ENCODE results near the gene LEPR.

Gene LEPR

GRCh38 chr1:65395887-65396612, 24.4 kb upstream of the LEPR start:
- Mint-ChIP-seq H3K4me3 (peak overlapping the region; percentile 25), H3K4me1 (ENCODE audit: low read depth) (peaks cover 67% of the 10 kb centered on the region), H3K36me3 (ENCODE audit: low read depth) (peaks cover 4% of the 10 kb centered on the region), H3K9me3 (no peaks in the 10 kb centered on the region), H3K27me3 (ENCODE audit: low read depth) (no peaks in the 10 kb centered on the region), H3K27ac (peak overlapping the region; percentile 55)
- DNase-seq (ENCODE audit: low spot score): peak; percentile 30

GRCh38 chr1:65398083-65398482, 22.4 kb upstream of the LEPR start:
- H3K27ac Mint-ChIP-seq: no peak overlapping the region
- DNase-seq (ENCODE audit: low spot score): no peak
- no peak overlapping the region for H3K4me3 Mint-ChIP-seq
- no peaks in the 10 kb centered on the region for H3K9me3 Mint-ChIP-seq
- peaks cover 54% of the 10 kb centered on the region for H3K4me1 Mint-ChIP-seq (ENCODE audit: low read depth)
- no peaks in the 10 kb centered on the region for H3K27me3 Mint-ChIP-seq (ENCODE audit: low read depth)
- peaks cover 2% of the 10 kb centered on the region for H3K36me3 Mint-ChIP-seq (ENCODE audit: low read depth)

GRCh38 chr1:65399003-65399402, 21.5 kb upstream of the LEPR start:
- DNase-seq (ENCODE audit: low spot score): no peak
- no peak overlapping the region for H3K27ac Mint-ChIP-seq
- H3K27me3 Mint-ChIP-seq (ENCODE audit: low read depth): no peaks in the 10 kb centered on the region
- no peaks in the 10 kb centered on the region for H3K9me3 Mint-ChIP-seq
- H3K36me3 Mint-ChIP-seq (ENCODE audit: low read depth): peaks cover 2% of the 10 kb centered on the region
- no peak overlapping the region for H3K4me3 Mint-ChIP-seq
- peaks cover 46% of the 10 kb centered on the region for H3K4me1 Mint-ChIP-seq (ENCODE audit: low read depth)

GRCh38 chr1:65401612-65402011, 18.9 kb upstream of the LEPR start:
- H3K4me1 Mint-ChIP-seq (ENCODE audit: low read depth): peaks cover 24% of the 10 kb centered on the region
- DNase-seq (ENCODE audit: low spot score): no peak
- H3K36me3 Mint-ChIP-seq (ENCODE audit: low read depth): peaks cover 2% of the 10 kb centered on the region
- peaks cover 7% of the 10 kb centered on the region for H3K27me3 Mint-ChIP-seq (ENCODE audit: low read depth)
- H3K27ac Mint-ChIP-seq: no peak overlapping the region
- no peaks in the 10 kb centered on the region for H3K9me3 Mint-ChIP-seq
- no peak overlapping the region for H3K4me3 Mint-ChIP-seq

- no peak overlapping the region for H3K4me3 Mint-ChIP-seq
- H3K36me3 Mint-ChIP-seq (ENCODE audit: low read depth): no peaks in the 10 kb centered on the region
- no peak for DNase-seq (ENCODE audit: low spot score)
- H3K27me3 Mint-ChIP-seq (ENCODE audit: low read depth): peaks cover 15% of the 10 kb centered on the region
- no peaks in the 10 kb centered on the region for H3K9me3 Mint-ChIP-seq
- H3K27ac Mint-ChIP-seq: no peak overlapping the region
- H3K4me1 Mint-ChIP-seq (ENCODE audit: low read depth): no peaks in the 10 kb centered on the region
Measured at GRCh38 chr1:65404941-65405340, 15.5 kb upstream of the LEPR start.

- H3K36me3 Mint-ChIP-seq (ENCODE audit: low read depth): no peaks in the 10 kb centered on the region
- DNase-seq (ENCODE audit: low spot score): no peak
- H3K27me3 Mint-ChIP-seq (ENCODE audit: low read depth): peaks cover 21% of the 10 kb centered on the region
- no peaks in the 10 kb centered on the region for H3K9me3 Mint-ChIP-seq
- H3K4me1 Mint-ChIP-seq (ENCODE audit: low read depth): no peaks in the 10 kb centered on the region
- H3K27ac Mint-ChIP-seq: no peak overlapping the region
- no peak overlapping the region for H3K4me3 Mint-ChIP-seq
Measured at GRCh38 chr1:65407877-65408276, 12.6 kb upstream of the LEPR start.

GRCh38 chr1:65409314-65409713, 11.2 kb upstream of the LEPR start:
- Mint-ChIP-seq H3K9me3 (no peaks in the 10 kb centered on the region), H3K4me3 (no peak overlapping the region), H3K27me3 (ENCODE audit: low read depth) (peaks cover 24% of the 10 kb centered on the region), H3K36me3 (ENCODE audit: low read depth) (no peaks in the 10 kb centered on the region), H3K27ac (no peak overlapping the region), H3K4me1 (ENCODE audit: low read depth) (no peaks in the 10 kb centered on the region)
- DNase-seq (ENCODE audit: low spot score): no peak

- Mint-ChIP-seq H3K4me3 (no peak overlapping the region), H3K4me1 (ENCODE audit: low read depth) (no peaks in the 10 kb centered on the region), H3K27me3 (ENCODE audit: low read depth) (peaks cover 22% of the 10 kb centered on the region), H3K36me3 (ENCODE audit: low read depth) (no peaks in the 10 kb centered on the region), H3K9me3 (no peaks in the 10 kb centered on the region), H3K27ac (no peak overlapping the region)
- DNase-seq (ENCODE audit: low spot score): no peak
Measured at GRCh38 chr1:65409816-65410326, 10.6 kb upstream of the LEPR start.

GRCh38 chr1:65412256-65412983, 8.0 kb upstream of the LEPR start:
- no peak overlapping the region for H3K4me3 Mint-ChIP-seq
- DNase-seq (ENCODE audit: low spot score): no peak
- peaks cover under 1% of the 10 kb centered on the region for H3K4me1 Mint-ChIP-seq (ENCODE audit: low read depth)
- no peaks in the 10 kb centered on the region for H3K36me3 Mint-ChIP-seq (ENCODE audit: low read depth)
- H3K9me3 Mint-ChIP-seq: no peaks in the 10 kb centered on the region
- H3K27ac Mint-ChIP-seq: no peak overlapping the region
- peaks cover 26% of the 10 kb centered on the region for H3K27me3 Mint-ChIP-seq (ENCODE audit: low read depth)

- Mint-ChIP-seq H3K27ac (no peak overlapping the region), H3K36me3 (ENCODE audit: low read depth) (no peaks in the 10 kb centered on the region), H3K4me3 (no peak overlapping the region), H3K9me3 (no peaks in the 10 kb centered on the region), H3K27me3 (ENCODE audit: low read depth) (peaks cover 24% of the 10 kb centered on the region), H3K4me1 (ENCODE audit: low read depth) (peaks cover 2% of the 10 kb centered on the region)
- DNase-seq (ENCODE audit: low spot score): no peak
Measured at GRCh38 chr1:65412984-65413375, 7.5 kb upstream of the LEPR start.

GRCh38 chr1:65414538-65414937, 5.9 kb upstream of the LEPR start:
- Mint-ChIP-seq H3K36me3 (ENCODE audit: low read depth) (no peaks in the 10 kb centered on the region), H3K4me1 (ENCODE audit: low read depth) (peaks cover 9% of the 10 kb centered on the region), H3K9me3 (no peaks in the 10 kb centered on the region), H3K27ac (no peak overlapping the region), H3K4me3 (no peak overlapping the region), H3K27me3 (ENCODE audit: low read depth) (peaks cover 23% of the 10 kb centered on the region)
- no peak for DNase-seq (ENCODE audit: low spot score)

- no peaks in the 10 kb centered on the region for H3K36me3 Mint-ChIP-seq (ENCODE audit: low read depth)
- no peak overlapping the region for H3K27ac Mint-ChIP-seq
- H3K4me3 Mint-ChIP-seq: no peak overlapping the region
- H3K9me3 Mint-ChIP-seq: no peaks in the 10 kb centered on the region
- peaks cover 19% of the 10 kb centered on the region for H3K27me3 Mint-ChIP-seq (ENCODE audit: low read depth)
- DNase-seq (ENCODE audit: low spot score): no peak
- peaks cover 13% of the 10 kb centered on the region for H3K4me1 Mint-ChIP-seq (ENCODE audit: low read depth)
Measured at GRCh38 chr1:65416767-65417166, 3.7 kb upstream of the LEPR start.

GRCh38 chr1:65417729-65418128, 2.7 kb upstream of the LEPR start:
- Mint-ChIP-seq H3K4me3 (no peak overlapping the region), H3K4me1 (ENCODE audit: low read depth) (peaks cover 13% of the 10 kb centered on the region), H3K27me3 (ENCODE audit: low read depth) (peaks cover 15% of the 10 kb centered on the region), H3K9me3 (no peaks in the 10 kb centered on the region), H3K36me3 (ENCODE audit: low read depth) (no peaks in the 10 kb centered on the region), H3K27ac (no peak overlapping the region)
- no peak for DNase-seq (ENCODE audit: low spot score)

- H3K4me1 Mint-ChIP-seq (ENCODE audit: low read depth): peaks cover 13% of the 10 kb centered on the region
- no peak for DNase-seq (ENCODE audit: low spot score)
- no peak overlapping the region for H3K27ac Mint-ChIP-seq
- peak overlapping the region; percentile 21 for H3K4me3 Mint-ChIP-seq
- H3K27me3 Mint-ChIP-seq (ENCODE audit: low read depth): peaks cover 12% of the 10 kb centered on the region
- H3K36me3 Mint-ChIP-seq (ENCODE audit: low read depth): peaks cover 4% of the 10 kb centered on the region
- no peaks in the 10 kb centered on the region for H3K9me3 Mint-ChIP-seq
Measured at GRCh38 chr1:65418522-65419185, 1.8 kb upstream of the LEPR start.
